Ascending aorta (tissue), 2 donors: Measurements from ENCODE around the gene ACSS3. TPM values are rescaled to one million over a fixed set of nuclear protein-coding genes. Genes with fewer than 3 reads are reported as not detected.

Source experiments
- DNase-seq, 2 donors: peaks; one replicate each; pipeline ENCODE4 v3.0.0-alpha.2; 2019; ENCODE audit warnings: low spot score in 2 of 2
- H3K27ac ChIP-seq, 2 donors: fragments of 200-600 bp; sonication (generic); one replicate each; pipeline ENCODE4 v1.5.1; 2016 to 2017; ENCODE audit warnings: mild to moderate bottlenecking in 1 of 2
- H3K27me3 ChIP-seq: fragments of 200-600 bp; sonication (generic); one replicate; pipeline ENCODE4 v1.5.1; 2017
- H3K36me3 ChIP-seq, 2 donors: fragments of 200-600 bp; sonication (generic); one replicate each; pipeline ENCODE4 v1.5.1; 2016
- H3K4me1 ChIP-seq, 2 donors: fragments of 200-600 bp; sonication (generic); one replicate each; pipeline ENCODE4 v1.5.1; 2016 to 2017; ENCODE audit warnings: mild to moderate bottlenecking in 1 of 2
- H3K4me3 ChIP-seq, 2 donors: fragments of 200-600 bp; sonication (generic); one replicate each; pipeline ENCODE4 v1.5.1; 2016 to 2017; ENCODE audit warnings: mild to moderate bottlenecking in 1 of 2
- H3K9me3 ChIP-seq, 2 donors: fragments of 200-600 bp; sonication (generic); one replicate each; pipeline ENCODE4 v1.5.1; 2016
- CTCF ChIP-seq, 3 experiments: fragments of 200-600 bp in 2 of 3; fragments of 450-650 bp in 1 of 3; sonication (generic) in 2 of 3; IDR thresholded peaks; one replicate each; pipeline ENCODE4 v1.5.1; 2016 to 2019; ENCODE audit warnings: antibody characterized with exemption in 3 of 3, mild to moderate bottlenecking in 1 of 3, moderate library complexity in 1 of 3
- intact Hi-C: fragments of 100-400 bp; cut with DNase I; formaldehyde crosslinking; loops from one replicate; pipeline ENCODE4 v1.15.1; 2023
- total RNA-seq: library from RNA; depleted of rRNA; stranded (reverse); fragments of >200 nt; gene quantifications from one replicate; pipeline ENCODE4 v1.1.0, GENCODE V29; 2016

ACSS3 gene
- total RNA-seq, 1 donor from 2014 or later, result 11.6 TPM

- no peaks in the 10 kb centered on the region for H3K9me3 ChIP-seq
- TF ChIP-seq CTCF (IDR thresholded peaks at IDR 0.05), result no peak
- no peaks in the 10 kb centered on the region for H3K36me3 ChIP-seq
- DNase-seq, result no peak
- no peaks in the 10 kb centered on the region for H3K27me3 ChIP-seq
- intact Hi-C loops, result loop anchor here (5.0 to 10.0 kb wide), 2 partner anchors 1282 to 1531 kb away; partner anchors contain the start of genes CCDC59 and METTL25
- no peaks in the 10 kb centered on the region for H3K4me1 ChIP-seq
- no peak overlapping the region for H3K4me3 ChIP-seq
- no peak overlapping the region for H3K27ac ChIP-seq
Observed at GRCh38 chr12:81075539-81075938, 2.3 kb upstream of the ACSS3 start.

- intact Hi-C loops, result loop anchor here (5.0 to 10.0 kb wide), 2 partner anchors 1280 to 1533 kb away; partner anchors contain the start of genes CCDC59 and METTL25
- H3K36me3 ChIP-seq, result no peaks in the 10 kb centered on the region
- H3K9me3 ChIP-seq, result no peaks in the 10 kb centered on the region
- peaks cover 0 to 6% of the 10 kb centered on the region in 2 donors for H3K4me1 ChIP-seq
- no peaks in the 10 kb centered on the region for H3K27me3 ChIP-seq
- TF ChIP-seq CTCF (IDR thresholded peaks at IDR 0.05), result no peak
- DNase-seq, result no peak
- peak overlapping the region; percentile 72 to 96 for H3K4me3 ChIP-seq
- peak overlapping the region; percentile 91 to 93 for H3K27ac ChIP-seq
Observed at GRCh38 chr12:81077329-81077685, 572 bp upstream of the ACSS3 start.

GRCh38 chr12:81078469-81079196 is 754 bp downstream of the ACSS3 start:
- Histone ChIP-seq H3K36me3 (no peaks in the 10 kb centered on the region), H3K4me1 (peaks cover 0 to 6% of the 10 kb centered on the region in 2 donors), H3K27me3 (no peaks in the 10 kb centered on the region), H3K27ac (peak overlapping the region; percentile 91 to 93), H3K9me3 (no peaks in the 10 kb centered on the region), H3K4me3 (peak overlapping the region; percentile 72 to 96)
- no peak for TF ChIP-seq CTCF (IDR thresholded peaks at IDR 0.05)
- intact Hi-C loops, result loop anchor here (5.0 to 10.0 kb wide), 2 partner anchors 1279 to 1534 kb away; partner anchors contain the start of genes CCDC59 and METTL25
- peak in 1 of 2 donors; percentile 73 for DNase-seq

GRCh38 chr12:81079280-81080076 is 1.6 kb downstream of the ACSS3 start:
- DNase-seq, result no peak
- Histone ChIP-seq H3K4me3 (peak overlapping the region; percentile 72 to 96), H3K4me1 (peaks cover 0 to 6% of the 10 kb centered on the region in 2 donors), H3K36me3 (no peaks in the 10 kb centered on the region), H3K27me3 (no peaks in the 10 kb centered on the region), H3K9me3 (no peaks in the 10 kb centered on the region), H3K27ac (peak overlapping the region; percentile 91 to 93)
- intact Hi-C loops, result loop anchor here (5.0 to 10.0 kb wide), 2 partner anchors 1278 to 1535 kb away; partner anchors contain the start of genes CCDC59 and METTL25
- no peak for TF ChIP-seq CTCF (IDR thresholded peaks at IDR 0.05)

GRCh38 chr12:81080431-81080983 is 2.6 kb downstream of the ACSS3 start:
- intact Hi-C loops, result no loop called here
- no peak for TF ChIP-seq CTCF (IDR thresholded peaks at IDR 0.05)
- Histone ChIP-seq H3K36me3 (no peaks in the 10 kb centered on the region), H3K4me1 (peaks cover 0 to 6% of the 10 kb centered on the region in 2 donors), H3K4me3 (peak overlapping the region in 1 of 2 donors; percentile 96), H3K27me3 (no peaks in the 10 kb centered on the region), H3K27ac (peak overlapping the region; percentile 91 to 93), H3K9me3 (no peaks in the 10 kb centered on the region)
- DNase-seq, result no peak
